AG08395 (cell line): Measurements from ENCODE around the gene VGLL2.
"Not testable (repeated sequence)": the region's sequence is repeated elsewhere in the genome, so short reads cannot be mapped to it uniquely, and the experiment has no call there.

Experiments used
- DNase-seq: peaks from one replicate; pipeline ENCODE4 v3.0.0; 2012; ENCODE audit warnings: mixed read lengths, low spot score

VGLL2 gene

GRCh38 chr6:117265410-117266256, at the start of gene VGLL2:
TSS of gene VGLL2 (plus strand) at chr6:117265558. CDS start at chr6:117265764, 206 bp downstream.
- DNase-seq, result peak; percentile 52

GRCh38 chr6:117222861-117223260, 42.5 kb upstream of the VGLL2 start:
- DNase-seq, result no peak

- DNase-seq, result no peak
These were observed 38.6 kb upstream of the VGLL2 start for GRCh38 chr6:117226778-117227177.

GRCh38 chr6:117227245-117227962, 38.0 kb upstream of the VGLL2 start:
- DNase-seq, result no peak

GRCh38 chr6:117228202-117228601, 37.2 kb upstream of the VGLL2 start:
- no peak for DNase-seq

- DNase-seq, result no peak
These were observed 35.5 kb upstream of the VGLL2 start for GRCh38 chr6:117229870-117230269.

GRCh38 chr6:117231466-117231865, 33.9 kb upstream of the VGLL2 start:
- no peak for DNase-seq

- no peak for DNase-seq
These were observed 33.2 kb upstream of the VGLL2 start for GRCh38 chr6:117232196-117232595.

- no peak for DNase-seq
These were observed 32.2 kb upstream of the VGLL2 start for GRCh38 chr6:117233145-117233544.

- no peak for DNase-seq
These were observed 27.8 kb upstream of the VGLL2 start for GRCh38 chr6:117237561-117237960.

- not testable (repeated sequence) for DNase-seq
These were observed 20.8 kb upstream of the VGLL2 start for GRCh38 chr6:117244571-117244970.

GRCh38 chr6:117244979-117245378, 20.4 kb upstream of the VGLL2 start:
- DNase-seq, result not testable (repeated sequence)

GRCh38 chr6:117253785-117254184, 11.6 kb upstream of the VGLL2 start:
- DNase-seq, result no peak

- no peak for DNase-seq
These were observed 2.6 kb upstream of the VGLL2 start for GRCh38 chr6:117262799-117263198.

GRCh38 chr6:117263353-117263927, 1.9 kb upstream of the VGLL2 start:
- DNase-seq, result no peak

GRCh38 chr6:117264369-117264691, 1.0 kb upstream of the VGLL2 start:
- no peak for DNase-seq

- no peak for DNase-seq
These were observed 507 bp upstream of the VGLL2 start for GRCh38 chr6:117264692-117265409.

- DNase-seq, result no peak
These were observed 1.1 kb downstream of the VGLL2 start for GRCh38 chr6:117266257-117267053.

- DNase-seq, result no peak
These were observed 1.6 kb downstream of the VGLL2 start for GRCh38 chr6:117267054-117267347.

GRCh38 chr6:117267766-117268534, 2.6 kb downstream of the VGLL2 start:
- no peak for DNase-seq

GRCh38 chr6:117268924-117269323, 3.6 kb downstream of the VGLL2 start:
- no peak for DNase-seq
